ENCODE data around the gene SPATA17. TPM values are rescaled to one million over a fixed set of nuclear protein-coding genes. Genes with fewer than 3 reads are reported as not detected.

The SPATA17 gene
- total RNA-seq, 1 donor from 2014 or later = 0.40 TPM

Other genes starting within 250 kb of the SPATA17 start
- 14.9 and 16.1 TPM in 2 replicates for gene GPATCH2, start 254 bp upstream of the SPATA17 start, total RNA-seq

Data from osteocyte (in vitro differentiated cells).